NCI-H1092 (cell line): ENCODE measurements around the gene EPB41L3.
"Not testable (repeated sequence)": the region's sequence is repeated elsewhere in the genome, so short reads cannot be mapped to it uniquely, and the experiment has no call there.

Source experiments
- DNase-seq: peaks from one replicate; lab custom pipeline; 2025; lab: John Stamatoyannopoulos, UW

EPB41L3 gene

GRCh38 chr18:5543773-5544389 is at the start of gene EPB41L3:
TSS of gene EPB41L3 (minus strand) at chr18:5543997. CDS start at chr18:5489183, 54,814 bp downstream.
- DNase-seq: no peak

DNA sequence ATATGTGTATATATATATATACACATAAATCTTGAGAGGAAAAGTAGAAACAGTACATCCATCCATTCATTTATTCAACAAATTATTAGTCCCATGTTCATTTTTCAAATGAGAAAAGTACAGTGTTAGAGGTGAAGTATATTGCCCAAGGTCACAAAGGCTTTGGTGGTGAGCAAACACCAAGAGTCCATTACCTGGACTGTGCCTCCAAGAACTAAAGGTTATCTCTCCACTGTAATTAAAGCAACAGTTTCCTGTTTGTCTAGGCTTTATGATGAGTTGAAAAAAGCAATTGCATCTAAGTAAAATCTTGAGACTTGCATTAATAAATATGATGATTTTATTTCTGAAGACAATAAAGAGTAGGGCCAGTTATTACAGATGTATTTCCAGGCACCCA is 44.7 kb upstream of the EPB41L3 start:
- no peak for DNase-seq

DNA sequence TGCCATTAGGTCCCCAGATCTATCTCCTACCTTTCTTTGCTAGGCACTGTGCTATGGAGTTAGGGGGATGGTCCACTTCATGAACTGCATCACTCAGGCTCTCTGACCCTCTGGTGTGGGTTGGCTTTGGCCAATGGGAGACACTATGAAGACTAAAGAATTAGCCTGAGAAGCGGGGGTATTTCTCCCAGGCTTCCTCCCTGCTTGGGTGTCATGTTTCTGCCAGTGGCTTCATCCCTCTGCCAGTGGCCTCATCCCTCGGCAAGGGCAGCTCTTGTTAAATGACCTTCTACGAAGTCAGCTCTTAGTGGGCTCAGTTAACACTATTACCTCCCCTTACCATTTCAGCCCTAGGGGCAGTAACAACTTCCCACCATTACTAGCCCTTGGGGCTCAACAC is 41.9 kb upstream of the EPB41L3 start:
- no peak for DNase-seq

DNA sequence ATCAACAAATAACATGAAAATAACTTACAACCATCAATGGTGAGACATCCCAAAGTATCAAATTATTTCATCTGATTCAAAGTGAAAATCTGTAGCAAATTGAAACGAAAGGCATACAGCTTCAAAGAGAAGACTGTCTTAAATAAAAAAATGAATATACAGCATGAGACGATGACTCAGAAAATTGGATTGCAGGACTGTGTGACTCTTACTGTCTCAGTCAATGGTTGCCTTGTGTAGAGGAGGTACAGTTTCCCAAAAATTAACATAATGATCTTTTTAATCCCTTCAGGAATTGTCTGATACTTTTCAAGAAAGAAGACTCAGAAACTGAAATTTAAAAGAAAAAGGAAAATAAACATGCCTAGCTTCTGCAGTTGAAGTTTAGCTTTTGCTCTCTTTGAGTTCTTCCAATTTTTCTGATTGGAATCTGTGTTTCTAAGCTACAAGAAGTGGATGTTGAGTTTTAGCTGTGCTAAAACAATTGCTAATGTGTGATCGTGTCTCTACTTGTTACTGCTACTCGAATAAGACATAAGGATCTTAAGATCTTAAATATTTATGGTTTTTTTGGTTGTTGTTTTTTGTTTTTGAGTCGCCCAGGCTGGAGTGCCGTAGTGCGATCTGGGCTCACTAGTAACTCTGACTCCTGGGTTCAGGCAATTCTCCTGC is 41.1 kb upstream of the EPB41L3 start:
- no peak for DNase-seq

- DNase-seq: no peak
These were observed 39.3 kb upstream of the EPB41L3 start for GRCh38 chr18:5582849-5583681.

DNA sequence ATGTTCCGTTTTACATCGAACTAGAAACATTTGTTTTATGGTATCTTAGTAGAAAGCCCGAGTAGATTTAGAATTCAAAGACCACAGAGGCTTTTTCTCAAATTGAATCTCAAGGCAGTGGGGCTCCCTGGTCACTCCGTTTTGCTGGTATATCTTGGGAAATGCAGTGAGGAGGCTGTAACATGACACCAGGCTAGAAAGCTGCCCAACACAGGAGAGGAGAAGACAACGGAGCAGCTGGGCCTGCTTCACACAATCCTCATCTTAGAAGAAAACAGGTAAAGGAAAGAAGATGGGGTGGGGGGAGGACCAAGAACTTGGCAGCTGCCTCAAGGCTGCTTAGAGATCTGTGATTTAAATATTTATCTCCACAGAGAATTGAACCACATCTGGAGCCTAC is 38.3 kb upstream of the EPB41L3 start:
- DNase-seq: no peak

DNA sequence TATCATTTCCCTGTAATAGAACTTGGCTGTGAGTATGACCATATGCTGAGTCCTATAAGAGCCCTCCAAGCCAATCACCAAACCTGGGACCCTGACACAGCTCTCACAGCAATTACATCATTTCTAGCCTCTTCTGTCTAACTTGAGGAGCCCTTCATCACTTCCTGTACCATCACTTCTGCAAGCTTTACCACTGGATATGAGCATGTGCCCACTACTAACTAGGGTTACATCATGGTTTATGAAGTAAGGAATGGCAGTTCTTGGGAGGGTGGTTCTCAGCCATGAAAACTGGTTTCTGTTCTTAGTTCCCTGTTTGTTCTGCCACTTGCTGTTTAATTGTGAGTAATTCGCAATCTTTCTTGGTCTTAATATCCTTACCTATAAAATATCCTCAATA is 31.0 kb upstream of the EPB41L3 start:
- DNase-seq: no peak

GRCh38 chr18:5571666-5572065 is 27.9 kb upstream of the EPB41L3 start:
- DNase-seq: no peak

DNA sequence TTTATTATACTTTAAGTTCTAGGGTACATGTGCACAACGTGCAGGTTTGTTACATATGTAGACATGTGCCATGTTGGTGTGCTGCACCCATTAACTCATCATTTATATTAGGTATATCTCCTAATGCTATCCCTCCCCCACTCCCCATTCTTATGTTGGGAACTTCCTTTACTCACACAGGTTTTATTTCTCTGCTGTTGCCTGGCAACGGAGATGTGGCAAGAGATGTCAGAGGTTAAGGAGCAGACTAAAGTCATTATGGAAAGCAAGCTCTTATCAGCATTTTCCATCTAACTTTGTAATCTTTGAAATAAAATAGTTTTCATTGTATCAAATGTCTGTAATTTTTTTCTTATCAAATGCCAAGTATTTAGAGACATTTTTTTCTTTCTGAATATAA is 26.8 kb upstream of the EPB41L3 start:
- not testable (repeated sequence) for DNase-seq

- DNase-seq: no peak
These were observed 24.6 kb upstream of the EPB41L3 start for GRCh38 chr18:5568416-5568815.

GRCh38 chr18:5558851-5559250 is 15.1 kb upstream of the EPB41L3 start:
- no peak for DNase-seq

GRCh38 chr18:5556310-5556974 is 12.6 kb upstream of the EPB41L3 start:
- no peak for DNase-seq

DNA sequence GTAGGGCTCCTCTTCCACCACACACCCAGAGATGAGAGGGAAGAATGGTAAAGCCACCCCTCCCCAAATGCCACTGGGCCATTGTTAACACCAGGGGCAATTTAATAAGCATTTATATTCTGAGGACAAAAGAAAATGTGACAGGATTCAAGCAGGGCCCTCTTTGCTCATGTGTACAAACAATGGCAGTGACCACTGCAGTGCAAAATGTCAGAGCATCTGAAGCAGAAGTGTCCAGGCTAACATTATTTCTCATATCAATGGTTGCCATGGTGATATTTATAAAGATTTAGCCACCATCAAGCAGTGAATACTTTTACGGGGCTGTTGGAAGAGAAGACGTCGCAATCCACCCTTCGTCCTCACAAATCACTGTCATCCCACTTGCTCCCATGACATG is 10.8 kb upstream of the EPB41L3 start:
- DNase-seq: no peak

DNA sequence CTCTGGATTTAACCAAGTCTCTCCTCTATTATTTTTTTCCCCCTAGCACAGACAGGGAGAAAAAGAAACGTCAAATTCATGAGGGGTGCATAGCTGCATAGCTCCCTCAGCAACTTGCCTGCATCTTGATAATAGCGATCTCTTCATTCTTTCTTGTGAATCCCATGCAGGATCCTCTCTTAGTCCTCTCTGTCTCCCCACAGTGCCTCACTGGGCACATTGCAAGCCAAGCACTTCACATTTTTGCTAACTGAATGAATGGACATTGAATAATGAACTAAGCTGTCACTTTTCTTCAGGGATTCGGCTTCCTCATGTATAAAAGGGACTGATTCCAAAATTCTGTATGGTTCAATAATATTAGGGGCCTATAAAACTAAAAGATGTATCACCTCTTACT is 2.9 kb upstream of the EPB41L3 start:
- DNase-seq: no peak

DNA sequence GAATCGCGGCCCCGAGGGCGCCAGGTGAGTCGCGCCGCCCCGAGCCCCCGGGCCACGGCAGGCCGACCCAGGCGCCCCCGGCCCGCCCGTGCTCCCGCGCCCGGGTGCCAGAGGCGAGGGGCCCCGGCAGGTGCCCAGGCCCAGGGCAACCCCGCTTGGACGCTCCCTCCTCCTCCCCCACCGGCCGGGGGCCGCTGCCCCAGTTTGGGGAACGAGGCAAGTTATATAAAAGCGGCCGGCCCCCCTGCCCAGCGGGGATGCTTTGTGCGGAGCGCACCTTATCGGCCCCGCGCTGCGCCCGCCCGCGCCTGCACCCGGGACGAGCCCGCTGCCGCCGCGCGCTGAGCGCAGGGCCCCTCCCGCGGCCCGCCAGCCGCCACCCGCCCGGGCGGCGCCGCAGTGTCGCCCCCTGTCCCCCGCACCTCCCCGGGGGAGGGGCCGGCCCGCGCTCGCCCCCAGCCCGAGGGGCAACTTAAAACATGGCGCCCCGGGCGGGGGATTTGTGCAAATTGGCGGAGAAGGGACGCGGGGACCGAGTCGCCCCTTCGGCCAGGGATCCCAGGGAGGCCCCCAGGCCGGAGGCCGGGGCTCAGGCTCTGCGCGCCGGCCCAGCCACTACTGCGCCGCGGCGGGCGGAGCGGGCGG is 639 bp downstream of the EPB41L3 start:
- DNase-seq: no peak

GRCh38 chr18:5542515-5543035 is 1.2 kb downstream of the EPB41L3 start:
- DNase-seq: no peak

GRCh38 chr18:5541644-5542043 is 2.2 kb downstream of the EPB41L3 start:
- no peak for DNase-seq

DNA sequence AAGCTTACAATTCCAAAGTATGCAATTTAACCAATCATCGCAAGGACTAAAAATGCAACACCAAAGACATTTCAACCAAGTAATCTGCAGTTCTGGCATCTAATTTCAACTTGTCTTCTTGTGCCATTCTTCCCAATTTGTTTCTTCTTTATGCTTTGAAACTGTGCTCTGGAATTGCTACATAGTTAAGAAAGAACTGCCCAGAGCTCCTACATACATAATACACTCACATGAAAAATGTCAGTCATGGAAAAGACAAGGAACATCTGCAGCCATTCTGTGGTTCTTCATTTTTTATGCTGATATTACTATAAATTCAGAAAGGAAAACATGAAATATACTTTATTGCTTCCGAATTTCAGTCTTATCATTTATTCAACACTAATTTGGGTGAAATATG is 4.4 kb downstream of the EPB41L3 start:
- no peak for DNase-seq

DNA sequence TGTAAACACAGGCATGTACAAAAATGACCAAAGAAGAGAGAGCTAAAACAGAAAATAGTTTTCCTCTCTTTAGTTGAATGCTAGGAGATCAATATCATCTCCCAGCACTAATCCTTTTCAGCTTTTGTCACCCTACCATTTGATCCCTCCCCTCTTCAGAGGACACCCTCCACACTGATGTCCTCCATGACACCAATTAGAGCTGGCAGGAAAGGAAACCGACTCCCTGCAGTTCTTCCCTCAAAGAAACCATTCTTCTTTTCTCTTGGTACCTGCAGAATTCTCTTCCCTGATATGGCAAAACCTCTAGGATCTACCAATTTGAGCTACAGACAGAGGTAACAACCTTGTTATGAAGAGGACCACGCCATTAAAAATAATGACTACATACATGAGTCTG is 5.3 kb downstream of the EPB41L3 start:
- DNase-seq: no peak

DNA sequence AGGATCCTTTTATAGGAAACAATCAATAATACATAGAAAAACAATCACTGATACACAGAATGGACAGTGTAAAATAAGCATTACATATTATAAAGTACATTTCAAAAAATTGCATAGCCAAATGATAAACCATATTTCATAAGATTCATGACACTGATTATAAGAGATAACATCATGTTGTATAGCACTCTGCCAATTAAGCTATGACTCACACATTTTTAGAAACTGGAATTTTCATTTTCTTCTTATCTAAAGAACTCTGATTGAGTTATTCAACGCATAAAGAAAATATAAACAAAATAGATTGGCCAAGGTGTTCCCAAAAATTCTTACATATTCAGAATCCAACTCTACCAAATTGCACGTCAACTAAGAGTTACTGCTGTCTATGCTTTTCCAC is 5.9 kb downstream of the EPB41L3 start:
- no peak for DNase-seq

GRCh38 chr18:5534845-5535244 is 9.0 kb downstream of the EPB41L3 start:
- no peak for DNase-seq

GRCh38 chr18:5532066-5532465 is 11.7 kb downstream of the EPB41L3 start:
- no peak for DNase-seq
